ENCODE results near the gene NDOR1.

The NDOR1 gene

GRCh38 chr9:137244486-137245449 lies 39.3 kb downstream of the NDOR1 start:
- Histone ChIP-seq H3K9ac (ENCODE audit: low read length) (peak overlapping the region; percentile 28), H3K4me1 (ENCODE audit: control insufficient read depth, low read depth, low read length) (peaks cover 14% of the 10 kb centered on the region), H2BK5ac (ENCODE audit: low read length) (peak overlapping the region; percentile 77), H3K27ac (ENCODE audit: low read depth, low read length) (peak overlapping the region; percentile 2), H2AK5ac (ENCODE audit: low read length) (peak overlapping the region; percentile 73), H3K18ac (ENCODE audit: low read length) (no peak overlapping the region), H2BK120ac (ENCODE audit: low read depth, low read length) (no peak overlapping the region), H3K4ac (ENCODE audit: low read depth, low read length) (no peak overlapping the region), H3K79me2 (ENCODE audit: control insufficient read depth, insufficient read depth, low read length) (peaks cover 16% of the 10 kb centered on the region), H3K4me2 (ENCODE audit: low read length) (no peak overlapping the region), H4K5ac (ENCODE audit: low read length) (no peak overlapping the region), H3K4me3 (ENCODE audit: low read length) (no peak overlapping the region), H3K36me3 (ENCODE audit: control insufficient read depth, insufficient read depth, low read length) (peaks cover 6% of the 10 kb centered on the region), H4K8ac (ENCODE audit: low read depth, low read length) (no peak overlapping the region), H3K56ac (ENCODE audit: low read length) (peak overlapping the region; percentile 90), H2BK15ac (replicated peaks; ENCODE audit: low read depth) (no peak overlapping the region), H3K23ac (ENCODE audit: low read length) (no peak overlapping the region), H3K27me3 (ENCODE audit: insufficient read depth, low read length, poor library complexity) (no peaks in the 10 kb centered on the region), H3K79me1 (ENCODE audit: low read length) (peaks cover 3% of the 10 kb centered on the region)
- no CpG with 5 or more reads among the region's 36 CpGs for WGBS (ENCODE audit: extremely low coverage, insufficient coverage, low lambda C conversion rate)
- DNase-seq = peak; percentile 69

- no peak overlapping the region for H3K23ac ChIP-seq (ENCODE audit: low read length)
- H4K8ac ChIP-seq (ENCODE audit: low read depth, low read length) = no peak overlapping the region
- H2AK5ac ChIP-seq (ENCODE audit: low read length) = no peak overlapping the region
- H3K79me1 ChIP-seq (ENCODE audit: low read length) = peaks cover 3% of the 10 kb centered on the region
- no peak overlapping the region for H2BK5ac ChIP-seq (ENCODE audit: low read length)
- H2BK15ac ChIP-seq (replicated peaks; ENCODE audit: low read depth) = no peak overlapping the region
- H3K79me2 ChIP-seq (ENCODE audit: control insufficient read depth, insufficient read depth, low read length) = peaks cover 16% of the 10 kb centered on the region
- no peak overlapping the region for H2BK120ac ChIP-seq (ENCODE audit: low read depth, low read length)
- WGBS (ENCODE audit: extremely low coverage, insufficient coverage, low lambda C conversion rate) = no CpG with 5 or more reads among the region's 25 CpGs
- peaks cover 19% of the 10 kb centered on the region for H3K4me1 ChIP-seq (ENCODE audit: control insufficient read depth, low read depth, low read length)
- no peak overlapping the region for H3K4me2 ChIP-seq (ENCODE audit: low read length)
- no peak overlapping the region for H3K18ac ChIP-seq (ENCODE audit: low read length)
- no peak overlapping the region for H3K56ac ChIP-seq (ENCODE audit: low read length)
- peaks cover 6% of the 10 kb centered on the region for H3K36me3 ChIP-seq (ENCODE audit: control insufficient read depth, insufficient read depth, low read length)
- no peaks in the 10 kb centered on the region for H3K27me3 ChIP-seq (ENCODE audit: insufficient read depth, low read length, poor library complexity)
- no peak for DNase-seq
- H3K9ac ChIP-seq (ENCODE audit: low read length) = no peak overlapping the region
- no peak overlapping the region for H4K5ac ChIP-seq (ENCODE audit: low read length)
- no peak overlapping the region for H3K27ac ChIP-seq (ENCODE audit: low read depth, low read length)
- H3K4ac ChIP-seq (ENCODE audit: low read depth, low read length) = no peak overlapping the region
- H3K4me3 ChIP-seq (ENCODE audit: low read length) = no peak overlapping the region
Measured at GRCh38 chr9:137245450-137246421, 40.2 kb downstream of the NDOR1 start.

- Histone ChIP-seq H4K5ac (ENCODE audit: low read length) (no peak overlapping the region), H3K27ac (ENCODE audit: low read depth, low read length) (no peak overlapping the region), H3K79me1 (ENCODE audit: low read length) (peaks cover 3% of the 10 kb centered on the region), H3K18ac (ENCODE audit: low read length) (no peak overlapping the region), H3K23ac (ENCODE audit: low read length) (no peak overlapping the region), H3K4me2 (ENCODE audit: low read length) (no peak overlapping the region), H3K4ac (ENCODE audit: low read depth, low read length) (no peak overlapping the region), H2AK5ac (ENCODE audit: low read length) (no peak overlapping the region), H2BK120ac (ENCODE audit: low read depth, low read length) (no peak overlapping the region), H3K79me2 (ENCODE audit: control insufficient read depth, insufficient read depth, low read length) (peaks cover 7% of the 10 kb centered on the region), H3K4me3 (ENCODE audit: low read length) (no peak overlapping the region), H2BK5ac (ENCODE audit: low read length) (no peak overlapping the region), H3K4me1 (ENCODE audit: control insufficient read depth, low read depth, low read length) (peaks cover 21% of the 10 kb centered on the region), H3K56ac (ENCODE audit: low read length) (peak overlapping the region; percentile 39), H2BK15ac (replicated peaks; ENCODE audit: low read depth) (no peak overlapping the region), H3K27me3 (ENCODE audit: insufficient read depth, low read length, poor library complexity) (no peaks in the 10 kb centered on the region), H3K36me3 (ENCODE audit: control insufficient read depth, insufficient read depth, low read length) (peaks cover 4% of the 10 kb centered on the region), H4K8ac (ENCODE audit: low read depth, low read length) (no peak overlapping the region), H3K9ac (ENCODE audit: low read length) (no peak overlapping the region)
- DNase-seq = no peak
- no CpG with 5 or more reads among the region's 20 CpGs for WGBS (ENCODE audit: extremely low coverage, insufficient coverage, low lambda C conversion rate)
Measured at GRCh38 chr9:137247135-137247915, 41.8 kb downstream of the NDOR1 start.

- H3K79me1 ChIP-seq (ENCODE audit: low read length) = no peaks in the 10 kb centered on the region
- DNase-seq = no peak
- H3K18ac ChIP-seq (ENCODE audit: low read length) = no peak overlapping the region
- H4K8ac ChIP-seq (ENCODE audit: low read depth, low read length) = no peak overlapping the region
- no peak overlapping the region for H2AK5ac ChIP-seq (ENCODE audit: low read length)
- no peak overlapping the region for H3K27ac ChIP-seq (ENCODE audit: low read depth, low read length)
- H3K4me3 ChIP-seq (ENCODE audit: low read length) = no peak overlapping the region
- H3K4ac ChIP-seq (ENCODE audit: low read depth, low read length) = no peak overlapping the region
- no peaks in the 10 kb centered on the region for H3K36me3 ChIP-seq (ENCODE audit: control insufficient read depth, insufficient read depth, low read length)
- H3K27me3 ChIP-seq (ENCODE audit: insufficient read depth, low read length, poor library complexity) = no peaks in the 10 kb centered on the region
- no peak overlapping the region for H3K4me2 ChIP-seq (ENCODE audit: low read length)
- H3K56ac ChIP-seq (ENCODE audit: low read length) = peak overlapping the region; percentile 11
- H2BK5ac ChIP-seq (ENCODE audit: low read length) = no peak overlapping the region
- H3K9ac ChIP-seq (ENCODE audit: low read length) = no peak overlapping the region
- peaks cover 21% of the 10 kb centered on the region for H3K4me1 ChIP-seq (ENCODE audit: control insufficient read depth, low read depth, low read length)
- no peak overlapping the region for H4K5ac ChIP-seq (ENCODE audit: low read length)
- no CpG with 5 or more reads among the region's 6 CpGs for WGBS (ENCODE audit: extremely low coverage, insufficient coverage, low lambda C conversion rate)
- no peak overlapping the region for H2BK120ac ChIP-seq (ENCODE audit: low read depth, low read length)
- H3K79me2 ChIP-seq (ENCODE audit: control insufficient read depth, insufficient read depth, low read length) = peaks cover 2% of the 10 kb centered on the region
- no peak overlapping the region for H2BK15ac ChIP-seq (replicated peaks; ENCODE audit: low read depth)
- H3K23ac ChIP-seq (ENCODE audit: low read length) = no peak overlapping the region
Measured at GRCh38 chr9:137247916-137248175, 42.3 kb downstream of the NDOR1 start.

- Histone ChIP-seq H3K27me3 (ENCODE audit: insufficient read depth, low read length, poor library complexity) (no peaks in the 10 kb centered on the region), H3K18ac (ENCODE audit: low read length) (no peak overlapping the region), H3K27ac (ENCODE audit: low read depth, low read length) (no peak overlapping the region), H3K4ac (ENCODE audit: low read depth, low read length) (no peak overlapping the region), H2BK5ac (ENCODE audit: low read length) (no peak overlapping the region), H3K4me3 (ENCODE audit: low read length) (no peak overlapping the region), H3K4me2 (ENCODE audit: low read length) (no peak overlapping the region), H3K79me1 (ENCODE audit: low read length) (no peaks in the 10 kb centered on the region), H3K56ac (ENCODE audit: low read length) (peak overlapping the region; percentile 74), H2BK120ac (ENCODE audit: low read depth, low read length) (no peak overlapping the region), H2AK5ac (ENCODE audit: low read length) (no peak overlapping the region), H3K36me3 (ENCODE audit: control insufficient read depth, insufficient read depth, low read length) (no peaks in the 10 kb centered on the region), H4K8ac (ENCODE audit: low read depth, low read length) (no peak overlapping the region), H4K5ac (ENCODE audit: low read length) (no peak overlapping the region), H2BK15ac (replicated peaks; ENCODE audit: low read depth) (no peak overlapping the region), H3K9ac (ENCODE audit: low read length) (no peak overlapping the region), H3K23ac (ENCODE audit: low read length) (peak overlapping the region; percentile 89), H3K4me1 (ENCODE audit: control insufficient read depth, low read depth, low read length) (peaks cover 9% of the 10 kb centered on the region), H3K79me2 (ENCODE audit: control insufficient read depth, insufficient read depth, low read length) (peaks cover 2% of the 10 kb centered on the region)
- no CpG with 5 or more reads among the region's 18 CpGs for WGBS (ENCODE audit: extremely low coverage, insufficient coverage, low lambda C conversion rate)
- peak; percentile 72 for DNase-seq
Measured at GRCh38 chr9:137250329-137251193, 45.1 kb downstream of the NDOR1 start.

All from mesendoderm (in vitro differentiated cells).